GM21737 (cell line): Measurements from ENCODE around the gene WAPL.
"Not testable (repeated sequence)": the region's sequence is repeated elsewhere in the genome, so short reads cannot be mapped to it uniquely, and the experiment has no call there.

ENCODE experiments used
- ATAC-seq: cut with Tn5 transposase; IDR thresholded peaks from one replicate; pipeline ENCODE4 v1.9.1; 2021; ENCODE audit warnings: mild to moderate bottlenecking, moderate library complexity; ENCODE audit not compliant: unreplicated experiment

Gene WAPL

GRCh38 chr10:86521678-86522509 is at the start of gene WAPL:
Gene WAPL (minus strand): TSS chr10:86521792. CDS start chr10:86518069, 3,723 bp downstream.
- ATAC-seq = peak; percentile 94

DNA sequence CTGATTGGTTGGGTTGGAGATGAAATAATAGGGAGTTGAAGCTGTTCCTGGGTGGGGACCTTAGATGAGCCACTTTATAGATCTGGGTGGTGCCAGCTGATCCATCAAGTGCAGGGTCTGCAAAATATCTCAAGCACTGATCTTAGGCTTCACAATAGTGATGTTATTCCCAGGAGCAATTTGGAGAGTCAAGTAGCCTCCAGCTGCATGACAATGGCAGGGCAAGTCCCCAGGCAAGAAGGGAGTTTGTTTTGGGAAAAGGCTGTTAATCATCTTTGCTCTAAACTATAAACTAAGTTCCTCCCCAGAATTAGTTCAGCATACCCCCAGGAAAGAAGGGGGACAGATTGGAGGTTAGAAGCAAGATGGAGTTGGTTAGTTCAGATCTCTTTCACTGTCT is 47.7 kb upstream of the WAPL start:
- ATAC-seq = no peak

DNA sequence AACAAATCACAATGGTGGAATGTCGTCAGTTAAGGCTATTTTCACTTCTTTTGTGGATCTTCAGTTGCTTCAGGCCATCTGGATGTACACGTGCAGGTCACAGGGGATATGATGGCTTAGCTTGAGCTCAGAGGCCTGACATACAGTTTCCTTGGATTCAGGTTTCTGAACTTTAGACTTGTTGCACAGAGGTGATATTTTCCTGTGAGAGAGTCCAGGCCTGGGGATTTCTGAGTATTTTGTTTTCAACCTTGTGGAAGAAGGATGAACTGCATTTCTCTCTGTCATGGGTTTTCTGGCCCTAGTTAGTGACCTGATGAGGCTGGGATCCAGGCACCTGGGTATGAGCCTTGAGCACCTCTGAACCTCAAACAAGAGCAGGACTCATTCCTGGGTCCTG is 44.9 kb upstream of the WAPL start:
- ATAC-seq = not testable (repeated sequence)

DNA sequence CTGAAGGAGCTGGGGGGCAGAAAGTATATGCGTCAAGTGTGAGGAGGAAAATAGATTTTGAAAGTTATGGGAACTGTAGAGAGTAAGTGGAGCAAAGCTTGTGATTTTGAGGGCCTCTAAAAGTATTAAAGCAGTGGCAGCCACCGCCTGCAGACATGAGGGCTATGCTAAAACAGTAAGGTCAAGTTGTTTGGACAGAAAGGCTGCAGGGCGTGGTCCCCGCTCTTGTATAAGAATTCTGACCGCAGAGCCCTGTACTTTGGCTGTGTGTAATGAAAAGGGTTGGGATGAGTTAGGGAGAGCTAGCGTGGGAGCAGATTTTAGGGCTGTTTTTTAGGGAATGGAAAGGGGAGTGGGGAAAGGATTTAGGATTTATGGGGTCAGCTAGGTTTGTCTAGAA is 41.7 kb upstream of the WAPL start:
- not testable (repeated sequence) for ATAC-seq

- ATAC-seq = not testable (repeated sequence)
Observed at GRCh38 chr10:86558695-86559094, 37.1 kb upstream of the WAPL start.

DNA sequence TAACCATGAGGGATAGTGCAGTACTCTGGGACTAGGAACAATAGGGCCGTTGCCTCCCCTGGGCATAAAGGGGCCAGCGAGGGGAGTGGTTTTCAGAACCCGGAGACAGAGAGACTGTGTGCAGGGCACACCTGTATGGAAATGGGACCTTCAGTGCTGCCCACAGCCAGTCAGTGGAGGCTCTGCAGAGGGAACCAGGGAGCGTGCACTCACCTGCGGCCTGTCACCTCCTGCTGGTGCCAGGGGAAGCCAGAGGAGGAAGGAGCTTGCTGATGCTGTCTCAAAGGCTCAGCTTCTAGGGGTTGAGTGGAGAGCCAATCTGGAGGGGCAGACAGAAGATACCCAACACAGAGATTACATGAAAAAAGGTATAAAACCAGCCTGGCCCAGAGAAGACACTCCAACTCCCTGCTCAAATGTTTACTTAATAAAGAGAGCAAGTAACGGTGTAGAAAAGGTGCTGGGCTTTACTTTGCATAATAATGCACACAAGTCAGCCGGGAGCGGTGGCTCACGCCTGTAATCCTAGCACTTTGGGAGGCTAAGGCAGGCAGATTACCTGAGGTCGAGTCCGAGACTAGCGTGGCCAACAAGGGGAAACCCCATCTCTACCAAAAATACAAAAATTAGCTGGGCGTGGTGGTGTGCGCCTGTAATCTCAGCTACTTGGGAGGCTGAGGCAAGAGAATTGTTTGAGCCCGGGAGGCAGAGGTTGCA is 35.5 kb upstream of the WAPL start:
- no peak for ATAC-seq

DNA sequence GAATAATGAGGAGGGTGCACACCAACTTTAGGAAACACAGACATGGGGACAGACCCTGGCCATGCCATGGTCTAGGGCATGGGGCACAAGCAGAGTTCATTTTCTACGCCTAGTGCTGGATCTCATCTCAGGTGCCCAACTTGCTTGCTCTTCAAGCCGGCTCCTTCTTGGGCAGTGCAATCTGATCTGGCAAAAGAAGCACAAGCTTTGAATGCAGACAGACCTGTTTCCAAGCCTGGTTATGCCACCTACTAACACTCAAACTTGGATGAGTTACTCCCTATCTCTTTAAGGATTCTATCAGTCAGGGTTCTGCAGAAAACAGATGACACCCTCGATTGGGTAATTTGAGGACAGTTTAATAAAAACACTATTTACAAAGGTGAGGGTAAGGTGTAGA is 34.9 kb upstream of the WAPL start:
- ATAC-seq = no peak

DNA sequence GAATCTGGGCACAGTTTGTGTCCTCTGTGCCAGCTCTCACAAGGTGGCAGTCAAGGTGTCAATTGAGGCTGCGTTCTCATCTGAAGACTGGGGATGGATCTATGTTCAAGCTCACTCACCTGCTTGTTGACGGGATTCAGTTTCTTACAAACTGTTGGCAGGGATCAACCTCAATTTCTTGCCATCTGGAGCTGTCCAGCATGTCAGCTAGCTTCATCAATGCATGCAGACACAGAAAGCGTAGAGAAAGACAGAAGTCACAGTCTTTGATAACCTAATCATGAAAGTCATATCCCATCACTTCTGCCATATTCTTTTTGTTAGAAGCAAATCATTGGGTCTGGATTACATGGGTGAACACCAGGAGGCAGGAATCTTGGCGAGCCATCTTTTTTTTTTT is 32.0 kb upstream of the WAPL start:
- no peak for ATAC-seq

GRCh38 chr10:86553213-86553612 is 31.6 kb upstream of the WAPL start:
- ATAC-seq = no peak

- no peak for ATAC-seq
Observed at GRCh38 chr10:86547296-86547695, 25.7 kb upstream of the WAPL start.

GRCh38 chr10:86545101-86545500 is 23.5 kb upstream of the WAPL start:
- ATAC-seq = no peak

- no peak for ATAC-seq
Observed at GRCh38 chr10:86540016-86540415, 18.4 kb upstream of the WAPL start.

GRCh38 chr10:86538547-86538946 is 17.0 kb upstream of the WAPL start:
- ATAC-seq = no peak

- not testable (repeated sequence) for ATAC-seq
Observed at GRCh38 chr10:86538040-86538439, 16.4 kb upstream of the WAPL start.

DNA sequence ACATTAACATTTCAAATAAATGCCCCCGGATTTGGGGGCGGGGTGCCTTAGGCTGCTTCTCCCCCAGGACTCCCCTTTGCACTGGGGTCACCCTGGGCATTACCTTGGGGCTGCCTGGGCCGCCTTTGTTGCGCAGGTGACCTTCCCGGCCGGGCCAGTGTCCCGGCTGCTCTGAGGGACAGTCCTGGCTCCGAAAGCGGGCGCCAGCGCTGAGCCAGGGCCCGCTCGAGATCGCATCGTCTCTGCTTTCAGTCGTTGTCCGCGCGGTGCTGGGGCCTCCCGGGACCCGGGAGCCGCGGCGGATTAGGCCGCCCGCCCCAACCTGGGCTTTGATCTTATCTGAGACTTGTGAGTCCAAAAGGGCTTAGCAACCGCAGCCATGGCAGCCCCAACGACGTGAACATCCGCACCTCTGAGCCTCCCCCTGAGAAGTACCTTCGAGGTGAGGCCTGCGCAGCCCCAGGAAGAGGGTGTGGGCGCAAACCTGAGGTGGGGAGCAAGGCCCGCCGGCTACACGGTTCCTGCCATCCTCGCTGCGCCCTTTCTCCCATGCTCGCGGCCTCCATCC is 14.8 kb upstream of the WAPL start:
- ATAC-seq = no peak

GRCh38 chr10:86535132-86535882 is 13.7 kb upstream of the WAPL start:
- no peak for ATAC-seq

DNA sequence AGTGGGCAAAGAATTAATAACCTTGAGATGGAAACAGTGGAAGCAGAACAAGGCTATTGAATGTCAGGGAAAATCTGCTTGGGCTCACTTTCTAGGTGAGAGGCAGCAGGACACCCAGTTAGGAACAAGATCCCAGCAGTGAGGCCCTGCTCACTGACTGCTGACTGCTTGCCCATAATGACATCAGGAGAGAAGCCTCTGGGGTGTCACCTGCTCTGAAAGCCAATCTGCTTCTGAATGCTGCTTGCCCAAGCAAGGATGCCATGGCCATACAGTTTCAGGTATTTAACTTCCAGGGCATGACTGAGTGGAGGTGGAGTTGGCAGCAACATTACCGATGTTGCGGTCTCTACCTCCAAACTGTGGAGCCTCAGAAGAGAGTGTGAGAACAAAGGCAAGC is 11.7 kb upstream of the WAPL start:
- ATAC-seq = no peak

- not testable (repeated sequence) for ATAC-seq
Observed at GRCh38 chr10:86528736-86529135, 7.1 kb upstream of the WAPL start.

DNA sequence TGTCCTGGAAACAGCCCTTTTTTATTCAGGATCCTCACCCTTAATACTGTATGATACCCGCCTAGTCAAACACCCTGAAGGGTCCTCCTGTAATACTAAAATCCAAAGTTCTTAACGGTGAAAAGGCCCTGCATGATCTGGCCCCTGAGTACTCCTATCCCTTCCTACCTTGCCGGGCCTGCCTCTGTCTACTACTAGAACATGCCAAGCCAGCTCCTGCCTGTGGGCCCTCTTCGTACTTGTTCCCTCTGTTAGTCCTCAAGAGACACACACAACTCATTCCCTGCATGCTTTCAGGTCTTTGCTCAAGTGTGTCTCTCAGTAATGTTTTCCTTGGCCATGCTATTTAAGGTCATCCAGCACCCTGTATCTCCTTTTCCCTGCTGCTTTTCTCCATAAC is 5.0 kb upstream of the WAPL start:
- ATAC-seq = no peak

DNA sequence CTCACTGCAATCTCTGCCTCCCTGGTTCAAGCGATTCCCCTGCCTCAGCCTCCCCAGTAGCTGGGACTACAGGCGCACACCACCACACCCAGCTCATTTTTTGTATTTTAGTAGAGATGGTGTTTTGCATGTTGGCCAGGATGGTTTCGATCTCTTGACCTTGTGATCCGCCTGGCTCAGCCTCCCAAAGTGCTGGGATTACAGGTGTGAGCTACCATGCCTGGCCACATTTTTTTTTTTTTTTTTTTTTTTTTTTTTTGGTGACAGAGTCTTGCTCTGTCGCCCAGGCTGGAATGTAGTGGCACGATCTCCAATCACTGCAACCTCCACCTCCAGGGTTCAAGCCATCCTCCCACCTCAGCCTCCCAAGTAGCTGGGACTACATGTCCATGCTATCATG is 4.1 kb upstream of the WAPL start:
- not testable (repeated sequence) for ATAC-seq
